Urothelium cell line (cell line): ENCODE data around the gene HES1.

Experiments used
- DNase-seq: peaks from one replicate; pipeline ENCODE4 v3.0.0; 2011; ENCODE audit warnings: low spot score, mixed read lengths
- FAIRE-seq: peaks from 2 replicates; lab custom pipeline; 2011; peaks lifted over from hg19 to GRCh38; lab: Jason Lieb, UNC

Gene HES1

DNA sequence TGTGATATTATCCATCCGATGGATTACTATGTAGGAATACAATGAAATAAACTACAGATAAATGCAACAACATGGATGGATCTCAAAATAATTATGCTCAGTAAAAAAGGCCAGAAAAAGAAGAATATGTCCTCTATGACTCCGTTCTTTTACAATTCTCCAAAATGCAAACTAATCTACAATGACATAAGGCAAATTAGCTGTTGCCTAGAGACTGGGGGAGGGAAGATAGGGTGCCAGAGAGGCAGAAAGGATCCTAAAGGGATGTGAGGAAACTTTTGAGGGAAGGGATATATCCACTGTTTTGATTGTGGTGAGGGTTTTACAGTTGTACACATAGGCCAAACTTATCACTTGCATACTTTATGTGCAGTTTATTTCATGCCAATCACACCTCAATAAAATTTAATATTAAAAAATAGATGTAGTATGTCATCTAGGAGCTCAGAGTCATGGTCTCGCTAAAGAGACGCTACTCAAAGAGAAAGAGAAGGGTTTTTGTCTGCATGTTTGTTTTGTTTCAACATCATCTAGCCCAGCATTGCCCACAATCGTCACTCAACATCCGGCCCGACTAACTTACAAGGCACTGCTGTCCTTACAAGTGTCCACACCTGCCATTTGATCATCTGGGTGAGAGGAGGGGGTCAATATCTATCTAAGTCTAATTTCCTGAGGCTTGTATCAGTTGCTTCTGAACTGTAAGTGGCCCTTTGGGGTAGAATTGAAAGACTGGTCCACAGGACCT lies 29.5 kb downstream of the HES1 start:
- DNase-seq: no peak
- FAIRE-seq: no peak

DNA sequence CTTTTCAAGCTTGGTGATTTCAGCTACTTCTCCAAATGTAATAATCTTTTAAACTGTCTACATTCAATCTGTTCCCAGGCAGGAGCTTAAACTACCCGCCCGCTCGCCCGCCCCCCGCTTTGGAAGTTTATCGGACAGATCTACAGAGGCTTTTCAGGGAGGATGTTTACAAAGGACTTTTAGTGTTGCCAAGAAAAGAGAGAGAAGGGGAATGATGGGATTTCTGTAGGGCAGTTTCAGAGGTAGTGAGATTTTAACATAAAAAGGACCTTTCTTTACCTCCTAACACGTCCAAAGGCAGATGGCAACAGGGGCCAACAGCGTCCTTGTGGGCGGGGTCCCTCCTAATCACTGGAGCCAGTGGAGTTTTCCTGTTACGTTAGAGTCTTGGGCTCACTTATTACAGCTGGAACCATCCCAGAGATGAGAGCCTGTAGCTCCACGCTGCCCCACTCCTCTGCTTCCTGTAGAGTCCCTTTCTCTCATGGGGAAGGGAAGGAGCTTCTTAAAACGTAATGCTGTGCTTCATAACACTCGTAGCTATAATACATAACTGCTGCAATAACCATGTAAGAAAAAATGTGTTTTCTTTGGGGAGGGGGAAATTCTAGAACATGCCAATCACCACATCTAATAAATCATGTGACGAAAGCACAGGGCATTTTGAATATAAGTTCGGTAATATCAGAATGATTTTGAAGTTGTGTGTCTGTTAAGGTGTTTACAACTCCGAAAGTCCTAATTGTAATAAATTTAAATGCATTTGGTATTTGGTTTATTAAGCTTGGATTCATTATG lies 30.9 kb downstream of the HES1 start:
- no peak for FAIRE-seq

DNA sequence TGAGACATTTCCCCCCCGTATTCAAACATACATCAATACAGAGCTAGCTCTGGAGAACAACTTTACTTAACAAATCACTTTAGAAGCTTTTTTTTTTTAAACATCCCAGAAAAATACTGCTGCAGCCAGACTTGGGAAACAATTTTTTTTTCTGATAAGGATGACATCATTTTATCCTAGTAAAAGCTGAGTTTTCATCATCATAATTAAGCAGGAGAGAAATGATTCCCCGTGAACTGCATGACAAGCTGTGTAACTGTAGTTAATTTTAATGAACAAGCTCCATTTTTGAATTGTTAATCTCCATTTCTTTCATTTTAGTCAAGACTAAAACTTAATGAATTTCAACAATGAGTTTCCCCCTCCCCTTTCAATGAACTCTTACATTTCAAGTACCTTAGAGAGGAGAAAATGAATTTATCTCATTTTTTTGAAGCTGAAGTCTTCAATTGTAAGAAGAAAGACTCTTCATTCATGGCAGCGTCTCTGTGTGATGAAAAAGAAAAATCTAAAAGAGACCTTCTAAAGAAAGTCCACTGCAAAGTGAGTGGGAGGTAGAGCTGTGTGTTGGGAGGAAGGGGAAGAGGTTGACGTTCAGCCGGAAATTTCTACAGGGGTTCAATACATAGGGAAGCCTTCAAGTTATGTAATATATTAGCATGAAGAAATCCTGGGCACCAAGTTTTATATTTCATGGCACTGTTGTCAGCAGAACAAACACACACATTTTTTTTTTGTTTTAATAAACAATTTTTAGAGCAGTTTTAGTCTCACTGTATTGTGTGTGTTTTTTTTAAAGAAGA lies 31.7 kb downstream of the HES1 start:
- FAIRE-seq: no peak

More for the DNA sequence above, 30.9 kb downstream of the HES1 start:
- DNase-seq: no peak

DNA sequence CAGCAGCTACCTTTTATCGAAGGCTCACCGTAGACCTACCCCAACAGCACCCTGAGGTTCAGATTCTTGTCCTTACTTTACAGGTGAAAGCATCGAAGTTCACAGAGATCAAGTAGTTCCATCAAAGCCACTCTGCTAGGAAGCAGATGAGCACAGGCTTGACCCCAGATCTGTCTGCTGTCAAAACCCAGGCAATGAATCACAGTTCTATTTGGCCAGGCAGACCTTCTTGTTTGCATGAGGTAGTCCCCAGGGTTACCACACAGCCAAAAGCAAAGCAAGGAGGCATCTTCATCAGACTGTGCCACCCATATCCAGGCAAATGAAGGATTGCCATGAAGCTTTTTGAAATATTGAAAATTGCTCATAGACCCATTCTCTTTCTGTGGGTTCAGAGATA lies 33.0 kb downstream of the HES1 start:
- FAIRE-seq (no peak), DNase-seq (no peak)

More for the DNA sequence above, 31.7 kb downstream of the HES1 start:
- no peak for DNase-seq

DNA sequence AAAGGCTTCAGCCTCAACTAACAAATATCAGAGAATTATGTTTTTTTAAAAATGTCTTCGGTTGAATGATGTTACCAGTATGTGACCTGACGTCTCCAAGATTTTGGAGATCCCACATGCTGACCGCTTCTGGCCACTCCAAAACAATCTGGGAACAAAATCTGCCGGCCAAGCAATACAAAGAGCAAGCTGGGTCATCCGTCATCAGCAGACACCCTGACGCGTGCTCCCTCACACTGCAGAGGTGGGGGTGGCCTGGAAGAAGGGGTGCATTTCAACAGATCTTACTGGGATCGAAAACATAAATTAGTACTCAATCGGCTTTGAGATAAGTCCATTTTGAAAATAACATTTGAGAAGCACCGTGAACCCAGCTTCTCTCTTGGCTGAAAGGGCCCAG lies 33.6 kb downstream of the HES1 start:
- DNase-seq: no peak
- FAIRE-seq: no peak

DNA sequence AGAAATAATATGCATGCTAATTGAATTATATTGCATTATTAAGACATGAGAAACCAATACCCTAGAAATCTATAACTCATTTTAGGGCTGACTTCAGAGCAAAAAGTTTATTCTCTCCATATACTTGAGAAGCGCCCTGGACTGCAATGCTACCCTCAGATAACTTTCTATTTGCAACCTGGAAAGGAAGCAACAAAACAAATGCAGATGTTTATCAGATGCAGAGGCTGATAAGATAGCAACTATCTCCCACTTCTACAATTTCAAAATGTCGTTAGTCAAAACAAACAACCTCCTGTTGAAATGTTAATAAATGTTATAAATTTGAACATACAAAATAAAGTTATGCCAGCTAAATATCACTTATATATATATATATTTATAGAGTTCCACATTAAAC lies 34.8 kb downstream of the HES1 start:
- no peak for DNase-seq
- no peak for FAIRE-seq

DNA sequence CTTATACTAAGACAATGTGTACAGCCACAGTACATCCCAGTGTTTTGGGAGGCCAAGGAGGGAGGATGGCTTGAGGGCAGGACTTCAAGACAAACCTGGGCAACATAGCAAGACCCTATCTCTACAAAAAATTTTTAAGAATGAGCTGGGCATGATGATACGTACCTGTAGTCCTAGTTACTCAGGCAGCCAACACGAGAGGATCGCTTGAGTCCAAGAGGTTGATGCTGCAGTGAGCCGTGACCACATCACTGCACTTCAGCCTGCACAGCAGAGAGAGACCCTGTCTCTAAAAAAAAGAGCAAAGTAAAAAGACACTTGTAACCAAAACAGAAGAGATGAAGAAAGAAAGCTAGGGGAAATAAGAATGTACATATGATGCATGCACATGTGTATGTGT lies 38.5 kb downstream of the HES1 start:
- DNase-seq (no peak), FAIRE-seq (no peak)

DNA sequence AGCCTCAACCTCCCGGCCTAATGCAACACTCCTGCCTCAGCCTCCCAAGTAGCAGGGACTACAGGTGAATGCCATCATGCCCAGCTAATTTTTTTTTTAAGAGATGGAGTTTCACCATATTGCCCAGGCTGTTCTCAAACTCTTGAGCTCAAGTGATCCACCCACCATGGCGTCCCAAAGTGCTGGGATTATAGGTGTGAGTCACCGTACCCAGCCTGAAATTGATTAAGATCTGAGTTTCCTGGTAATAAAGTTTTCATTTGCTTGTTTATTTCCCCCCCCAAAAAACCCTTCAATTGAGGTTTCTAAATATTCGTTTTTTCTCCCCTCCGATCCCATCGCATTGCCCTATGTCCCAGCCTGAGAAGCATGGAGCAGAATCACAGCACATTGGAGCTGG lies 39.0 kb downstream of the HES1 start:
- no peak for FAIRE-seq
- no peak for DNase-seq

DNA sequence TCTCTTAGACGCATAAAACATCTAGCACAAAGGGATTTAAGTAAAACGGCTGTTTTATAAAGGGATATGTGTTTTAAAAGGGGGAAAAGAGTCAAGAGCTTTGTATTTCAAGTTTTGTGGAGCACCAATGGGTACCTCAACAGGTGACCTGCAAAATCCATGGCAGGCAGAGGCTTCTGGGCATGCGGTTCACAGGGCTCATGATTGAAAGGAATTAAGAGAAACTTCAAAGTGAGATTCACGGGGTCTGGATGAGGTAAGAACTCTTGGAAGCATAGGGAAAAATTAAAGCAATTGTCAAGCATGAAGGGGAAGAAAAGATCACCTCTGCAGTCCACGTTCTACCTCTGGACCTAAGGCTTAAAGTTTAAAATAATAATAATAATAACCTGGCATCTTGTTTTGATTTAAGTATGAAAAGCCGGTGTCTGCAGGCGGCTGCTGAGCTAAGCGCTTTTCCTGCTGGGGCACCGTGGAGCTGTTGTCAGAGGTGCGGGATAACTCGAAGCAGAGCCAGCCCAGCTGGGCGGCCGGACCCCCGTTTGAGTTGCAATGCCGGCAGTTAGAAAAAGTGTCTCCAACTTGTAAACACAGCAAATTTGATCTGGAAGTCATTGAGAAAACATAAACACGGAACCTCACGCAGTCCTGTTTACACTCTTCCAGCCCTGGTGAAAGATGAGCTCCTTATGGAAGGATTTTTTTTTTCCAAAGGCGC lies 40.5 kb downstream of the HES1 start:
- DNase-seq (no peak), FAIRE-seq (no peak)

DNA sequence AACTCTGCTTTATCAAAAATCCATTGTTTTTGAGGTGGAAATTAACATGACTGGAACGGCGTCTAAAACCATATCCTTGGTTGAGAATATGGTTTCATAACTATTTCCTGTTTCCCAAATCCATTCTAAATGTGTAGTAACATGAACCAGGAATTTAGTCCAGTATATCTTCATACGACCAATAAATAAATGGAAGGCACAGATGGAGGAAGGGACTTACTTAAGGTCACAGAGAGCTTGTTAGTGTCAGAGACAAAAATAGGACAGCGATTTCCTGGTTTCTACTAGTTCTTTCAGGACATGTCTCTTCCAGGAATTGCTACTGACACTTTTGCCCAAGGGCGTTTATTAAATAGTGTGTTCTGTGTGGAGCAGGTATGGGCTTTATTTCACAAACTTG lies 41.2 kb downstream of the HES1 start:
- DNase-seq (no peak), FAIRE-seq (no peak)

DNA sequence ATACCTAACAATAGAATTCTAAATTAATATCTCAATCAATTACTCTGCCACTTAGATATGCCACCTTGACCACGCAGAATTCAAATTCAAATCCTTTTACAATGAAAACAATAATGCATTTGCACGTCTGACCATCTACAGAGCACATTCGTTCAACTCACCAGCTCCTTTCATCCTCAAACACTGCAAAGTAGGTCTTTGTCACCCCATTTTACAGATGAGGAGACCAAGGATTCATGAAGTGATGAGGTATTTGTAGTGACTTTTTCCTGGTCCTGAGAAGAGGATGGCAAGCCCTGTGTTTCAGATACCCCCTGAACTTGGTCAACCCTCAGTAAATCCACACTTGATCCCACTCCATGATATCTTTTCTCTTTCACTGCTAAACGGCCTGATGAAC lies 42.2 kb downstream of the HES1 start:
- no peak for FAIRE-seq
- DNase-seq: no peak

DNA sequence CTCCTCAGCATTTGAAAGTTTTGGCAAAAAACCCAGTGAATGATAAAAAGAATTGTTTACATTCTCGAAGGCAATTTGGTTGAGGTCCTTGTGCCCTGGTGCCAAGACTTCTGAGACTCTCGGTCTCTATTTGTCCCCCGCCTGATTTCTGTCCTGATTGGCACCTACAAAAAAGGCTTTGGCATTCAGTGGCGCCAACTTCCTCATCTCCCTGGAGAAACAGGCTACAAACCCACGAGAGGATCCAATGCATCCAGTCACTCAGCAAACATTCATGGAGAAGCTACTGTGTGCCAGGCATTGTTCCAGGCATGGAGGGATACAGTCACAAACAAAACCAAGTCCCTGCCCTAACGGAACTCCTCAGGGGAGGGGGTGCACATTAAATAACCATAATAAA lies 42.7 kb downstream of the HES1 start:
- DNase-seq: no peak
- no peak for FAIRE-seq

DNA sequence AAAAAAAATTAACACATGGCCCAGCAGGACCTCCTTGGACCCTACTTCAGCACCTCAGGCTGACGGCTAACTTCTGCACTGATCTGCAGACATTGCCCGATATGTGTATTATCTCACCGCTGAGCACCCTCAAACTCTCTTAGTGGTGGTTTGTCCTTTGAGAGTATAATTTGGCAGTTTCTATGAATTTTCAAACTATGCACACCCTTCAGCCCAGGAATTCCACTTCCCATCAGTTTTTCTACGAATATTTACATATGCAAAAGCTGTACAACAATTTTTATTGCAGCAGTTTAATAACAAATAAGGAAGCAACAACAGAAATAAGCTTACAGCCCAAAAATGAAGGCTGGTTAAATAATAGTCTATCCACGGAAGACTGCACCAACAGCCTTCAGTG lies 44.6 kb downstream of the HES1 start:
- FAIRE-seq: no peak
- no peak for DNase-seq

DNA sequence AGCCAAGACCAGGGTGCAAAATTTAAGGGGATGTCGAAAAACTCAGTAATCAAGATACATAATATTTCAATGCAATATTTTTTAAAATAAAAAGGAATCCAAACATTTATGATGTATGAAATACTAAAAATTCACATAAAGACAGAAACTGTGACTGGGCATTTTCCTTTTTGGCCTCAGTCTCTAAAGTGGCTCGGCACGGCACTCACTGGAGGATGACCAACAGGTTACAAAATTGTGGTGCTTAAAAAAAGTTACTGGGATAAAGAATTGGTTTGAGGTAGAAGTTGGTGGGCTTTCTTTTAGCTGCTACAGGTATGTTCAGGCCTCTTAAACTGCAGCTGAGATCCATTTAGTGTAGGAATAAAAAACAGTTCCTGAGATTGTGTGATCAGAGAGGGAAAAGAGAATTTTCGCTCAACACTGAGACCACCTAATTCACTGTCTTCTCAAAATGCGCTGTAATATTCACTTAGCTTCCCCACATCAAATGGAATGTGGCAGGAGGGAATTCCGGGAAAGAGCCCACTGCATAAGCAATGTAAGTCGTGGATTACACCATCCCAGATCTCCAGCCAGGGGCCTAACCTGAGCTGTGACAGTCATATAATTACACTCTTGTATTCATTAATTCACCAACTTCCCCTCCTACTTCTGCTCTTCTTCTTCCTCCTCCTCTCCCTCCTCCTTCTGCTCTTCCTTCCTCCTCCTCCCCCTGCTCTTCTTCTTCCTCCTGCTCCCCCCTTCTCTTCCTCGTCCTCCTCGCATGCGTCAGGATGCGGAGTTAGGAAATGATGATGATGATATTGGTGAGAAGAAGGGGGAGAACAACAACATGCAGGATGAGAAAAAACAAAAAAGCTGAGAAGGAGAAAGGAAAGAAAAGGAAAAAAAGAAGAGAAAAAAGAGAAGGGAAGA lies 45.9 kb downstream of the HES1 start:
- FAIRE-seq: no peak
- DNase-seq: no peak

DNA sequence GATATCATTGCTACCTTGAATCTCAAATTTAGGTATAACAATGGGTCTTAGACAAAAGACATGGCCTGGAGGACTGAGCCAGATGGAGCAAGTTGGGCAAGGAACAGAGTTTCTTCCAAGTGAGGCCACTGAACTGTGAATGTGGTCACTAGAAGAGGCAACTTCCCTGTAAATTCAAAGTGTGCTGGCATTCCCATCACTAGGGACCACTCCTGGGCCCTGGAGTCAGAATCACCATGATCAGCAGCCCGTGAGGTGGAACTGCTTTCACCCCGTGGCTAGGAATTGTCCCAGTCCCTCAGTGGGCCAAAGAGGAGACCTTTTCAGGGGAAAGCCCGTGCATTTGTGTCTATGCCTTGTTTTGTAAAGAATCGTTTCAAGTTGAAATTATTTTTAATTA lies 47.3 kb downstream of the HES1 start:
- FAIRE-seq (no peak), DNase-seq (no peak)

DNA sequence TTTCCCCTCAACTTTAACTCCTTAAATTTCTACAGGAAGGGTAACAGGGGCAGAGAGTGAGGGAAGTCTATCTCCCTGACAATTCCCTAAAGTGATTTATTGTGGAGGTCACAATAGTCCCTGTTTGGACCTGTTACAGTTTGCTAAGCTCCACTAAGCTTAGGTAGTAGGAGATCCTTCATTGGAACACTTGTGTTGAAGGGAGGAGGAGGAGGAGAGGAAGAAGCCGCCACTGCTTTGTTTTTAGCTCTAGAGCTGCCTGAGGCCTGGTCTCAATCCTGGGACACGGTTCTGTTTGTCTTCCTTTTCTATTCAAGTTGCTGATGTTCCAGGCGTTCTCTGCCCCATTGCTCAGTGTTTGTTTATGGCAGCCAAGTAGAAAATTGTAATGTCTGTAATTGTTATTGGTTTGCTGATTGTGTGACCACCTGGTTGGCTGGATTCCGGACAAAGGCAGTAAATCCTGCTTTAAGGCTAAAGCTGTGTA lies 48.4 kb downstream of the HES1 start:
- DNase-seq (no peak), FAIRE-seq (no peak)

DNA sequence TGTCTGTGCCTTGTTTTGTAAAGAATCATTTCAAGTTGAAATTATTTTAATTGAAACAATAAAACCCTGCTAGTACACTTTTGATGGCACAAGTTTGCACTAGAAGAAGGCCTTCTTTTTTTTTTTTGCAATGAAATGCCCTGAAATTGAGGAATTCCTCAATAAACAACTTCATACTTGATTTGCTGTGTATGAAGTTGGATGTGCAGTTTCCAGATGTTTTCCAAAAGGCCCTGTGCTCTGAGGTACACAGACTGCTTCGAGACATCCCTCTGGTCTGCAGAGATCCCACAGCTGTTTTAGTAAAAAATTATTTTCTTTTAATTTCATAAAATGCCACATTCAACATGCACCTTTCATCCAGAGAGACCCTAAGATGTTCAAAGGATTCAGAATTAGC lies 48.9 kb downstream of the HES1 start:
- FAIRE-seq: no peak

DNA sequence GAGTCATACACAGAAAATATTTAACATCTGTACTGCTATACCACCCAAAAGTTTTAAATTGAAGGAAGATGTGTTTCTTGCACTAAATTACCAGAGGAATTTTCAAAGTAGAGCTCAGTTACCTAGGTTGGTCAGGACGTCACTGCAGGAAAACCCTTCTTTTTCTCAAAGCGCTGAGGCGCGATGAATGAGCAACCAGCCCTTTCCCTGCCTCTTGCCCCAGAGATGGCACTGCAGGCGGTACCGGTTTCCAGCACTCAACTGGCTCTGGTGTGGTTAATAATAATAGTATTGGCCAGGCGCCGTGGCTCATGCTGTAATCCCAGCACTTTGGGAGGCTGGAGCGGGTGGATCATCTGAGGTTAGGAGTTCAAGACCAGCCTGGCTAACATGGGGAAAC lies 49.3 kb downstream of the HES1 start:
- no peak for FAIRE-seq
- no peak for DNase-seq

More for the DNA sequence above, 48.9 kb downstream of the HES1 start:
- no peak for DNase-seq

DNA sequence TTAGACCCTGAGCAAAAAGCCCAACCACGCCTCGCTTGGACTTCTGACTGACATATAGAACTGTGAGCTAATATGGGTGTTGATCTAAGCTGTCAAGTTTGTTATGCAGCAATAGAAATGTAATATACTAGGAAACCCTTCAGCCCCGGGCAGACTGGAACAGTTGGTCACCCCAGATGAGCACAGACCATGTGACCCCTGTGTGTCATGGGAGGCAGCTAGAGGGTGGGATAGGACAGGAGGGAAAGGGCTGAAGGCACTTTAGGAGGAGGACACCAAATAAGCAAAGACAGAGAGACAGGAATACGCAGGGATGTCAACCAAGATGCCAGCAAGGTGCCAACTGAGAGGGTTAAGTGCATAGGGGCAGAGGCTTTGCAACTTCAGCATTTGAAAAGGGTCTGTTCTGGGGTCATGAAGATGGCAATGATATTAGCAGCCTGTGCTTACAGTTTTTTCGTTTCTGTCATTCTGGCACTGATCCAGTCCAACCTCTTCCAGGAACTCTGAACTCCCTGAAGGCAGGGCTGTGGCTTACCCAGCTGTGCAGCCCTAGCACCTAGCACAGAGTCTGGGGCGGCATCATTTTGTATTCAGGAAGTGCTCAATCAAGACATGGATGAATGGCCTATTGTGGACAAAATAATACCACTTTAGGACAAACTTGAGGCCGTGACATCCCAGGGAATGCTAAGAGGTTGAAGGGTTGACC lies 51.4 kb downstream of the HES1 start:
- no peak for DNase-seq
- no peak for FAIRE-seq
